ENCODE data around the gene SGO2. TPM values are rescaled to one million over a fixed set of nuclear protein-coding genes. Genes with fewer than 3 reads are reported as not detected.
A peak's percentile ranks its signal among the peaks of the same experiment; 100 is the strongest.

SGO2 gene
- total and polyA plus RNA-seq, 2 of the 13 experiments (the other 11 are each of a cell fraction or from before 2014, with no cell fraction given), result 5.1 to 16.2 TPM

DNA sequence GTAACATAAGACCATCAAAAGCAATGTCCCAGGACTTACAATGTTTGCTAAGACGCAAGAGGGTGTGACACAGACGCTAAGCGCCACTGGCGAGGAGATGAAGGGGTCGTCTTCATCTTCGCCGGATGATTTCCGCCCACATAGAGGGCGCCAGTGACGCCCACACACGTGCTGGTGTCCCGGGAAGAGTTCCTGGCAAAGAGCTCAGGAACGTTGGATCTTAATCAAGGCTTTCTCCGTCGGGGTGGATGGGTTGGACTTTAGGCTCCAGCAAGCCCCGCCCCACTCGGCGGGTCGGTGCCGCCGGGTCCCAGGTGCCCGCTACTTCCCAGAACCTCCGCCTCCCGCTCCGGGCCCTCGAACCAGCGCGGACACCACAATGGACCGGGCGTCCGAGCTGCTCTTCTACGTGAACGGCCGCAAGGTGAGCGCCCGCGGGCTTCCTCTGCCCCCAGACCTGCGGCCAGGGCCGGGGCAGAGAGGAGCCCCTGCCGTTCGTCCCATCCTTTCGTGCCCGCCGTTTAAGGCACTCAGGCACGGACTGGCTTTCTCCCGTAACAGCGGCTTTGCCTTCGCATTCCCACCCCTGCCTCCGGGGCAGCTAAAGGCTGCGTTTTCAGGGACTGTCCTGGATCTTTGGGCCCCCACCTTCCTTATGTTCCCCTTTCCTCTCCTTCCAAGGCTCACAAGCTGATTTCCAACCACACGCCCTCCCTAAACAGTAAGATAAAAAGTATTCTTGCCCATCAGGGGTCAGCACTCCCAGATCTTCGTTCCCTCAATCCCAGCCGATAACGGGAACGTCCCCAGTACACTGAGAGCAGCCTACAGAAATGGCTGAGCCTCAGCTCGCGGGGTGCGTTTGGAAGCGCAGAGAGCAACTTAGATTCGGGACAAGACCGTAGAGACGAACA is 60.0 kb downstream of the SGO2 start, which contains the start of gene AOX1 (continued):
- TF ChIP-seq, protein P1, sequence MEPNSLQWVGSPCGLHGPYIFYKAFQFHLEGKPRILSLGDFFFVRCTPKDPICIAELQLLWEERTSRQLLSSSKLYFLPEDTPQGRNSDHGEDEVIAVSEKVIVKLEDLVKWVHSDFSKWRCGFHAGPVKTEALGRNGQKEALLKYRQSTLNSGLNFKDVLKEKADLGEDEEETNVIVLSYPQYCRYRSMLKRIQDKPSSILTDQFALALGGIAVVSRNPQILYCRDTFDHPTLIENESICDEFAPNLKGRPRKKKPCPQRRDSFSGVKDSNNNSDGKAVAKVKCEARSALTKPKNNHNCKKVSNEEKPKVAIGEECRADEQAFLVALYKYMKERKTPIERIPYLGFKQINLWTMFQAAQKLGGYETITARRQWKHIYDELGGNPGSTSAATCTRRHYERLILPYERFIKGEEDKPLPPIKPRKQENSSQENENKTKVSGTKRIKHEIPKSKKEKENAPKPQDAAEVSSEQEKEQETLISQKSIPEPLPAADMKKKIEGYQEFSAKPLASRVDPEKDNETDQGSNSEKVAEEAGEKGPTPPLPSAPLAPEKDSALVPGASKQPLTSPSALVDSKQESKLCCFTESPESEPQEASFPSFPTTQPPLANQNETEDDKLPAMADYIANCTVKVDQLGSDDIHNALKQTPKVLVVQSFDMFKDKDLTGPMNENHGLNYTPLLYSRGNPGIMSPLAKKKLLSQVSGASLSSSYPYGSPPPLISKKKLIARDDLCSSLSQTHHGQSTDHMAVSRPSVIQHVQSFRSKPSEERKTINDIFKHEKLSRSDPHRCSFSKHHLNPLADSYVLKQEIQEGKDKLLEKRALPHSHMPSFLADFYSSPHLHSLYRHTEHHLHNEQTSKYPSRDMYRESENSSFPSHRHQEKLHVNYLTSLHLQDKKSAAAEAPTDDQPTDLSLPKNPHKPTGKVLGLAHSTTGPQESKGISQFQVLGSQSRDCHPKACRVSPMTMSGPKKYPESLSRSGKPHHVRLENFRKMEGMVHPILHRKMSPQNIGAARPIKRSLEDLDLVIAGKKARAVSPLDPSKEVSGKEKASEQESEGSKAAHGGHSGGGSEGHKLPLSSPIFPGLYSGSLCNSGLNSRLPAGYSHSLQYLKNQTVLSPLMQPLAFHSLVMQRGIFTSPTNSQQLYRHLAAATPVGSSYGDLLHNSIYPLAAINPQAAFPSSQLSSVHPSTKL (CRISPR knock-in tag; IDR thresholded peaks at IDR 0.05), result peak; percentile 33; the same call in 1 of the 2 replicates
- TF ChIP-seq, protein P2, sequence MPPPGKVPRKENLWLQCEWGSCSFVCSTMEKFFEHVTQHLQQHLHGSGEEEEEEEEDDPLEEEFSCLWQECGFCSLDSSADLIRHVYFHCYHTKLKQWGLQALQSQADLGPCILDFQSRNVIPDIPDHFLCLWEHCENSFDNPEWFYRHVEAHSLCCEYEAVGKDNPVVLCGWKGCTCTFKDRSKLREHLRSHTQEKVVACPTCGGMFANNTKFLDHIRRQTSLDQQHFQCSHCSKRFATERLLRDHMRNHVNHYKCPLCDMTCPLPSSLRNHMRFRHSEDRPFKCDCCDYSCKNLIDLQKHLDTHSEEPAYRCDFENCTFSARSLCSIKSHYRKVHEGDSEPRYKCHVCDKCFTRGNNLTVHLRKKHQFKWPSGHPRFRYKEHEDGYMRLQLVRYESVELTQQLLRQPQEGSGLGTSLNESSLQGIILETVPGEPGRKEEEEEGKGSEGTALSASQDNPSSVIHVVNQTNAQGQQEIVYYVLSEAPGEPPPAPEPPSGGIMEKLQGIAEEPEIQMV (CRISPR knock-in tag; IDR thresholded peaks at IDR 0.05; ENCODE audit: low read depth), result 0 out of 2 replicates have a peak, but pooled peaks have one; percentile 52
- TF ChIP-seq ZNF343 (CRISPR knock-in tag; IDR thresholded peaks at IDR 0.05), result peak; percentile 76; the same call in 1 of the 2 replicates
- TF ChIP-seq SOX13 (IDR thresholded peaks at IDR 0.05), result no peak
- peak in 1 of 2 experiments; percentile 46; a peak in 1 of 4 replicates for TF ChIP-seq SOX13 (CRISPR knock-in tag; conservative IDR thresholded peaks at IDR 0.05 in 1 of 2, IDR thresholded peaks at IDR 0.05 in 1 of 2)
- TF ChIP-seq AGO2 (optimal IDR thresholded peaks at IDR 0.05; ENCODE audit: low read depth, low read length), result peak; percentile 92
- TF ChIP-seq, protein P3, sequence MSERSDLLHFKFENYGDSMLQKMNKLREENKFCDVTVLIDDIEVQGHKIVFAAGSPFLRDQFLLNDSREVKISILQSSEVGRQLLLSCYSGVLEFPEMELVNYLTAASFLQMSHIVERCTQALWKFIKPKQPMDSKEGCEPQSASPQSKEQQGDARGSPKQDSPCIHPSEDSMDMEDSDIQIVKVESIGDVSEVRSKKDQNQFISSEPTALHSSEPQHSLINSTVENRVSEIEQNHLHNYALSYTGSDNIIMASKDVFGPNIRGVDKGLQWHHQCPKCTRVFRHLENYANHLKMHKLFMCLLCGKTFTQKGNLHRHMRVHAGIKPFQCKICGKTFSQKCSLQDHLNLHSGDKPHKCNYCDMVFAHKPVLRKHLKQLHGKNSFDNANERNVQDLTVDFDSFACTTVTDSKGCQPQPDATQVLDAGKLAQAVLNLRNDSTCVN (CRISPR knock-in tag; IDR thresholded peaks at IDR 0.05; ENCODE audit: borderline replicate concordance), result peak; percentile 74
- TF ChIP-seq, protein P4, sequence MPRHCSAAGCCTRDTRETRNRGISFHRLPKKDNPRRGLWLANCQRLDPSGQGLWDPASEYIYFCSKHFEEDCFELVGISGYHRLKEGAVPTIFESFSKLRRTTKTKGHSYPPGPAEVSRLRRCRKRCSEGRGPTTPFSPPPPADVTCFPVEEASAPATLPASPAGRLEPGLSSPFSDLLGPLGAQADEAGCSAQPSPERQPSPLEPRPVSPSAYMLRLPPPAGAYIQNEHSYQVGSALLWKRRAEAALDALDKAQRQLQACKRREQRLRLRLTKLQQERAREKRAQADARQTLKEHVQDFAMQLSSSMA (CRISPR knock-in tag; IDR thresholded peaks at IDR 0.05), result no peak
- no peak; the same call in none of the 2 replicates for TF ChIP-seq ZNF619 (CRISPR knock-in tag; IDR thresholded peaks at IDR 0.05)
- TF ChIP-seq, protein P5, sequence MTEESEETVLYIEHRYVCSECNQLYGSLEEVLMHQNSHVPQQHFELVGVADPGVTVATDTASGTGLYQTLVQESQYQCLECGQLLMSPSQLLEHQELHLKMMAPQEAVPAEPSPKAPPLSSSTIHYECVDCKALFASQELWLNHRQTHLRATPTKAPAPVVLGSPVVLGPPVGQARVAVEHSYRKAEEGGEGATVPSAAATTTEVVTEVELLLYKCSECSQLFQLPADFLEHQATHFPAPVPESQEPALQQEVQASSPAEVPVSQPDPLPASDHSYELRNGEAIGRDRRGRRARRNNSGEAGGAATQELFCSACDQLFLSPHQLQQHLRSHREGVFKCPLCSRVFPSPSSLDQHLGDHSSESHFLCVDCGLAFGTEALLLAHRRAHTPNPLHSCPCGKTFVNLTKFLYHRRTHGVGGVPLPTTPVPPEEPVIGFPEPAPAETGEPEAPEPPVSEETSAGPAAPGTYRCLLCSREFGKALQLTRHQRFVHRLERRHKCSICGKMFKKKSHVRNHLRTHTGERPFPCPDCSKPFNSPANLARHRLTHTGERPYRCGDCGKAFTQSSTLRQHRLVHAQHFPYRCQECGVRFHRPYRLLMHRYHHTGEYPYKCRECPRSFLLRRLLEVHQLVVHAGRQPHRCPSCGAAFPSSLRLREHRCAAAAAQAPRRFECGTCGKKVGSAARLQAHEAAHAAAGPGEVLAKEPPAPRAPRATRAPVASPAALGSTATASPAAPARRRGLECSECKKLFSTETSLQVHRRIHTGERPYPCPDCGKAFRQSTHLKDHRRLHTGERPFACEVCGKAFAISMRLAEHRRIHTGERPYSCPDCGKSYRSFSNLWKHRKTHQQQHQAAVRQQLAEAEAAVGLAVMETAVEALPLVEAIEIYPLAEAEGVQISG (CRISPR knock-in tag; IDR thresholded peaks at IDR 0.05), result peak; percentile 90
- TF ChIP-seq SETDB1 (CRISPR knock-in tag; IDR thresholded peaks at IDR 0.05; ENCODE audit: borderline replicate concordance), result no peak

All from HepG2 (cell line).